ENCODE measurements around the gene CDC42EP2.

DNA sequence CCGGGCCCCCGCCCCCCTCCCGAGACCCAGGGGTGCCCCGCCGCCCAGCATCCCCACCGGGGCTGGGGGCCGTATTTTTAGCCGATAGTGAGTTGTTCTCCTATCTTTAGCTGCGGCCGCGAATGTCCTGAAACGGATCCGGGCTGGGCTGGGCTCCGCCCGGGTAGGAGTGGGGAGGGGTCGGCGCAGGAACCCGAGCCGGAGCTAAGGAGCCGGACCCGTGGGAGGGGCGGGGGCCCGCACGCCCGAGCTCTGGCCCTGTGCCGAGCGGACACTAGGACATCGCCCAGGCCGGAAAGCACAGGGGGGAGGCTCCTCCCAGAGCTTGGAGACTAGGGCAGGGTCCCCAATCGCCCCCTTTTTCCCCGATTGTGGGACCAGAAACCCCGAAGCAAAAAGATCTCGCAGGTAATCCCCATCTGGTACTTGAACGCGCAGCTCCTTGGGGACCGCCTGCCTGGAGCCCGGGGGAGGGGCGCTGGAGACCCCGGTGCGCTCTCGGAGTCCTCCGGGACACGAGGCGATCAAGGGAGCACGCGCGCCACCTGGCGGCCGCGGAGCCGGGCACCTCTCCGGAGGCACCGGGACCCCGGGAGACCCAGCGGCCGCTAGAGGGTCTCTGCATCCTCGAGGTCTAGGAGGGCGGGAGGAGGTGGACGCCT is 669 bp downstream of the CDC42EP2 start:
- TF ChIP-seq, protein P1, sequence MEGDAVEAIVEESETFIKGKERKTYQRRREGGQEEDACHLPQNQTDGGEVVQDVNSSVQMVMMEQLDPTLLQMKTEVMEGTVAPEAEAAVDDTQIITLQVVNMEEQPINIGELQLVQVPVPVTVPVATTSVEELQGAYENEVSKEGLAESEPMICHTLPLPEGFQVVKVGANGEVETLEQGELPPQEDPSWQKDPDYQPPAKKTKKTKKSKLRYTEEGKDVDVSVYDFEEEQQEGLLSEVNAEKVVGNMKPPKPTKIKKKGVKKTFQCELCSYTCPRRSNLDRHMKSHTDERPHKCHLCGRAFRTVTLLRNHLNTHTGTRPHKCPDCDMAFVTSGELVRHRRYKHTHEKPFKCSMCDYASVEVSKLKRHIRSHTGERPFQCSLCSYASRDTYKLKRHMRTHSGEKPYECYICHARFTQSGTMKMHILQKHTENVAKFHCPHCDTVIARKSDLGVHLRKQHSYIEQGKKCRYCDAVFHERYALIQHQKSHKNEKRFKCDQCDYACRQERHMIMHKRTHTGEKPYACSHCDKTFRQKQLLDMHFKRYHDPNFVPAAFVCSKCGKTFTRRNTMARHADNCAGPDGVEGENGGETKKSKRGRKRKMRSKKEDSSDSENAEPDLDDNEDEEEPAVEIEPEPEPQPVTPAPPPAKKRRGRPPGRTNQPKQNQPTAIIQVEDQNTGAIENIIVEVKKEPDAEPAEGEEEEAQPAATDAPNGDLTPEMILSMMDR (IDR thresholded peaks at IDR 0.05) = peak; percentile 95 to 98 (median 97)
- TF ChIP-seq POLR2AphosphoS5 (IDR thresholded peaks at IDR 0.05) (no peak), POLR2A (IDR thresholded peaks at IDR 0.05) (no peak), EP300 (IDR thresholded peaks at IDR 0.05; ENCODE audit: low read depth) (no peak)
